Measurements from ENCODE around the gene RSPRY1.
"Not testable (repeated sequence)": the region's sequence is repeated elsewhere in the genome, so short reads cannot be mapped to it uniquely, and the experiment has no call there.

Gene RSPRY1

DNA sequence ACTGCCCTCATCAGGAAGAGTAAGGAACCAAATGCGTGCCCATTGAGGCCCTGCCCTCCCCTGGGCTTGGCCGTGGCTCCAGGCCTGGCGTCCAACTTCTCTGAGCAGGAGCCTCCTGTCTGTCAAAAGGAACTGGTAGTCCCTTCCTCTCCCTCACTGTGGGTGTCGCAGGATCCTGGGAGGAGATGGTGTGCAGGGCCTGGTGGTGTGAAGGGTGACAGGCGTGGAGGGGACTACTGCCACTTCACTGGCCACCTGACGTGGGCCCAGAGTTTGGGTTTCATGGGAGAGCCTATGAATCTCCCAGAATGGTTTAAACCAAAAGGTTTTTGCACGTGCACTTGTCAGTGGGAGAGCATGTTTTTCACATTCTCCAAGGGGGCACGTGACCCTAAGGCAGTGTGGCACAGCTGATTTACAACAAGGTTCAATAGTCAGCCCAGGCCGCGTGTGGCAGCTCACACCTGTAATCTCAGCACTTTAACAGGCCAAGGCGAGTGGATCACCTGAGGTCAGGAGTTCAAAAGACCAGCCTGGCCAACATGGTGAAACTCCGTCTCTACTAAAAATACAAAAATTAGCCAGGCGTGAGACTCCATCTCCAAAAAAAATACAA, 71.4 kb downstream of the RSPRY1 start:
- no peak for DNase-seq

DNA sequence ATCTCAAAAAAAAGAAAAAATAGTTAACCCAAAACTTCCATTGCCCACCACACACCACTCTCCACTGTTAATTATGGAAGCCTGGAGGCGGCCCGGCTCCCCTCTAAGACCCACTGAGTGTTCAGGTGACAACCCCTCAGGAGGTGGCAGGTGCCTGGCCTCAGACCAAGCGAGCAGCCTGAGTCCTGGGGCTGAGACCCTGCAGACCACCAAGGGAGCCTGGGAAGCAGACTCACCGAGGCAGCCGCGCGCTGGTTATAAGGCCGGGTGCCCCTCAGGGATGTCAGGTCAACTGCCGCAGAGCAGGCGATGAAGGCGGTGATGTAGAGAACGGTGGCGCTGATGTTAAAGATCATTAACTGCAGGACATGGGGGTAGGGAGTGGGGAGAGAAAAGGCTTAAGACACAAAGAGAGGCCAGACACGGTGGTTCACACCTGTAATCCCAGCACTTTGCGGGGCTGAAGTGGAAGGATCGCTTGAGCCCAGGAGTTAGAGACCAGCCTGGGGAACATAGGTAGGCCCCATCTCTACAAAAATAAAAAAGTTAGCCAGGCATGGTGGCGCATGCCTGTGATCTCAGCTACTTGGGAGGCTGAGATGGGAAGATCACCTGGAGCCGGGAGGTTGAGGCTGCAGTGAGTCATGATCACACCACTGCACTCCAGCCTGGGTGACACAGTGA, 72.2 kb downstream of the RSPRY1 start:
- DNase-seq: no peak

DNA sequence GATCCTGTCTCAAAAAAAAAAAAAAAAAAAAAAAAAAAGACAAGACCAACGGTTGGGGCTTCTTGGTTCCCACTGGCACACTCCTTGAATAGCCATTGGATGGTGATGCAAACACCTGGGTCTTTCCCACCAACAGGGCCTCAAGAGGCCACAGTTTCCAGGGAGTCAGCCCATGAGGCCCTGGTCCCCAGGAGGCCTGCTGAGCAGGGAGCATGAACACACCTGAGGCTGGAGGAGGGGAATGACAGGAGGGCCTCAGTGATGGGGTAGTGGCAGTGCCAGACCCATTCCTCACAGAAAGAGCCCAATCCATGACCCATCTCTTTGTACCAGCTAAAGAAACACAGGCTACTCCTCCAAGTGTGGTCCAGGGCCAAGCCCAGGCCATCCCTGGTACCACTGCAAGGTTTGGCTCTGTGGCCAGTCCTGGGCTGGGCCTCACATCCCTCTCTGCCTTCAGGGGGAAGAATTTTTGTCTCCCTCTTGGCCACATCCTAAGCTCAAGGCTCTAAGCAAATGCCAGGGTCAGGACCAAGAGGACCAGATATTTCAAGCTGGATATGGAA, 72.9 kb downstream of the RSPRY1 start:
- no peak for DNase-seq

DNA sequence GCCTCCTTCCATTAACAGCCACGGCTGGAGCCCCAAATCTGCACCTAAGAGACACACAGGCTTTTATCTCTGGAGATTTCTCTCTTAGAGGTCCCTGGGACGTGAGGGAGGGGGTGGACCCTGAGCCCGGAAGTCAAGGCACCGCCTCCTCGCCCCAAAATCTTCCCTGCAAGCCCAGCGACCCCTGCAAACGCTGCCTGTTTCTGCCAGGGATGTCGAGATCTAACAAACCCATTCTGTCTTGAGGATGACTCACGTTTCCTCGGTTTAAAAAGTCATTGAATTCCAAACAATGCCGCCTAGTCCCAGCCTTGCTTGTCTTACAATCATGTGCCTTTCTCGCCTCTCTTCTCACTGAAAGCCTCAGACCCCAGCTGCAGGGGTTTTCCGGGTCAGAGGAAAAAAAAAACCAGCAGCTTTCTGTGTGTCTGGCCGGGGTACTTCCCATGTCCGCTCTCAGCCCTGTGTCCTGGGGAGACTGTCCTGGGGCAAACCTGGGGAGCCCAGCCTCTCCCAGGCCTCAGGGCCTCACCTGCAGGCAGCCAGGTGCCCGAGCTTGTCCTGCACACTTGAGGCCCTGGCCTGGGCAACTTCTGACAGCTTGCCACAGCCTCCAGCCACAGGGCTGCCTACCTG, 74.3 kb downstream of the RSPRY1 start:
- DNase-seq: no peak

DNA sequence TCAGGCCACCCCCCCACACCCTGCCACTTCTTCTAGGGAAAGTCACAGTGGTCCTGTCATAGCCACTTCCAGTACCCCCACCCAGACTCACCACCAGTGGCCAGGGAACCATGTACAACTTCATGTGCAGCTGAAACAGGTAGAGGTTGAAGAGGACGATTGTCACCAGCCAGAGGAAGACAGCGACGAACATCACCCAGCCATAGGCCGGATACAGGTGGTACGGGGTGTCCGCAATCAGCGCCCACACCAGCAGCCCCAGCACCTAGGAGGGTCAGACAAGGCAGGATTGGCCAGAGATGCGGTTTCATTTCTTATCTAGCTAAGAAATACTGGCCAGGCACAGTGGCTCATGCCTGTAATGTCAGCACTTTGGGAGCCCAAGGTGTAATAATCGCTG, 75.7 kb downstream of the RSPRY1 start:
- no peak for DNase-seq

GRCh38 chr16:57262841-57263540, 76.9 kb downstream of the RSPRY1 start:
- no peak for DNase-seq

DNA sequence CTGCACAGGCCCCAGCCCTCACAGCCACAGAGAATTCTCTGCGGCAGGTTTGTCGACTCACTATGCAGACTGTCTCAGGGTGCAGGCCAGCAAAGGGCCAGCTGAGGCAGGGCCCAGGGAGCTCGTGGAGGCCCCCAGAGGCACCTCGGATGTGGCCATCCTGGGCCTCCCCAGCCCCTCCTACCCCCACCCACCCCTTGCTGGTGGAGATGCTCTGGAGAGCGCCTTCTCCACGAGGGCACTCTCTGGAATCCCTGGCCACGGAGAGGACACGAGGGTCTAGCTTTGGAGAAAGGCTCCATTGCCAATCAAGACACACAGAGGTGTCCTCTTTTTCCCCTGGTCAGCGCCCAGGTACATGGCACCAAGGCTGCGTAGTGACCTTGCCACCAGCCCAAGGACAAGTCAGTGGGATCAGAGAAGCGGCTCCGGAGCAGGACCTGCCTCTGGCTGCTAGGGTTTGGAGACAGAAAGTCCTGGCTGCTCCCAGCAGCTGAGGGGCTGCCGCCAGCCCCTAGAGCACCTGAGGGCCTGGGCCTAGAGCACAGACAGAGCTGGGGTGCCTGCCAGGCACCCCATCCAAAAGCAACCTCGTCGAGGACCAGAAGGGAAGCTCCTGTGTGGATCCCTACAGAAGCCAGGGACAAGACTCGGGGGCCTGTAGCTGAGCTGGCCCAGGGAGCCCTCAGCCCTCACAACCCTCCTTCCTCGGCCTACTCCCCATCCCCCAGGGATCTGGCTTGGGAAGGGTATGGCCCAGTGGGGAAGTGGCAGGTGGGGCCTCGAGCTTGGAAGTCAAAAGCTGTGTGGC, 77.6 kb downstream of the RSPRY1 start:
- DNase-seq: no peak

DNA sequence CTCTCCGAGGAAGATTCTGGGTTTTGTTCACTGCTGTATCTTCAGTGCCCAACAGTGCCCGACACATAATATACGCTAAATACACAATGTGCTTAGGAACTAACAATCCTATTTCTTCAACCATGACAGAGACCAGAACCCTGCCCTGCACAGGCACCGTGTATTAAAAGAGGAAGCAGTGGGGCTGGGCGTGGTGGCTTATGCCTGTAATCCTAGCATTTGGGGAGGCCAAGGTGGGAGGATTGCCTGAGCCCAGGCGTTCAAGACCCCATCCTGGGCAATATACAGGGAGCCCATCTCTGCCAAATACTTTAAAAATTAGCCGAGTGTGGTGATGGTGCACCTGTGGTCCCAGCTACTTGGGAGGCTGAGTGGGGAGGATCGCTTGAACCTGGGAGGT, 78.3 kb downstream of the RSPRY1 start:
- no peak for DNase-seq

DNA sequence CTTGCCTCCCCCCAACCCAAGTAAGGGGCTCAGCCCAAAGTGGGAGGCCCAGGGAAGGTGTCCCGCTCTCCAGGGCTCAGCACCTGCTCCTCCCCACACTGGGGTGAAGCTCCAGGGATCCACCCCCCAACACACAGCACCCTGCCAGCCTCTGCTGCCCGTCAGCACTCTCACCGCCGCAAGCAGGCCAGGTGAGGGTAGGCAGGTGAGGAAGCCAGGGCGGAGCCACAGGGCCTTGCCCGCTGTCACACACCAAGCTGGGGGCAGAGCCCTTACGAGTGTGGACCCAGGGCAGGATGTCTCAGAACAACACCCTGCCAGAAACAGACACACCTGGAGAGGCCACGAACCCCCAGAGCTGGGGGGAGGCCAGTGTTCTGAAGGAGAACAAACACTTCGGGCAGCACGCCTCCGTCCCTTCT, 78.8 kb downstream of the RSPRY1 start:
- DNase-seq: no peak

DNA sequence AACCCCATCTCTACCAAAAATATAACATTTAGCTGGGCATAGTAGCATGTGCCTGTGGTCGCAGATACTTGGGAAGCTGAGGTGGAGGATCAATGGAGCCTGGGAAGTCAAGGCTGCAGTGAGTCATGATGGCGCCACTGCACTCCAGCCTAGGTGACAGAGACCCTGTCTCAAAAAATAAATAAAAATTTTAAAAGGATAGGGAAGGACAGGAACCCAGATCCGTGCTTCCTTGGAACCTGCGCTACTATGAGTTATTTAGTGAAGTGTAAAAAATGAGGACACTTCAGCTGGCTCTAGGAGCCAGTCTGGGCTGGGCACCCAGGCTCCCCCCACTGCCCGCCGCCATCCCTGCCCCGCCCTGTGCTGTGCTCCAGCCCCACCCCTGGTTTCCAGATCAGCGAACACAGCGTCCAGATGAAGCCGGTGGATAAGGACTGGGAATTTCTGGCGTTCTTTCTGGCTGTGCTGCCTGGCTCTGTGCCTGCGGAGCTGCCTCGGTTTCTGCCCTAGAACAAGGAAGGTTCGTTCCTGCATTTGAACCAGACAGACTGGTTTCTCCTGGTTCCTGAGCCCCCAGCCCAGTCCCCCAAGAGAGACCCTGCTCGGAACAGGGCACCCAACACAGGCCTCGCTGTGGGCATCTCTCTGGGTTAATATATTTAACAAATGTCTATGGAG, 79.9 kb downstream of the RSPRY1 start:
- peak; percentile 47 for DNase-seq

DNA sequence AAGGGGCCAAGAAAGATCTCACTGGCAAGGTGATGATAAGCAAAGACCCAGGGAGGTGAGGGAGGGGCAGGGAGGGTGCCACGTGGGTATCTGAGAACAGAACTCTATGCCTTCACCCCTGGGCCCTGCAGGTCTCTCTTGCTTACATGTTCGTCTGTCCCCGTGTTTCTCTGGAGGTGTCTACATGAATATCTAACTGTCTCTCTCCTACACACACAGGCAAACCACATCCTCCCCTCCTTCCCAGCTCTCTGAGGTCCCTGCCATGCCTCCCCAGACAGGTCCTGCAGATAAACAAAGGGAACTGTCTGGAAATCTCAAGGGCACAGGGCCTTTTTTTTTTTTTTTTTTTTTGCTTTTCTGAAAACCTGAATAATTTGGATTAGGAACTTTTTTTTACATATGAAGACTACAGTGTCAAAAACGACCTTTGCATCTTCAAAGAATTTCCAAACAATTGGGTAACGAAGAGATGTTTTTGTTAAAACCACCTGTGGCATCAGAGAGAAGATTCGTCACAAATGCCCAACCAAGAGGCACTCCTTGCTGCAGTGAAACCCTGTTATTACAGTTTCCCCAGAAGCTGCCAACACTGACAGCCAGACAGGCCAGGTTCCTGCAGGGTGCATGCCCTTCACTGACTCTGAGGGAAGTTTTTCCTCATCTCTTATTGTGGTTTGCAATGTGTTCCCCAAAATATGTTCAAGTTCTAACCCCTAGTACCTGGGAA, 80.6 kb downstream of the RSPRY1 start:
- DNase-seq: no peak

- not testable (repeated sequence) for DNase-seq
Observed at GRCh38 chr16:57267343-57267742, 81.2 kb downstream of the RSPRY1 start.

GRCh38 chr16:57268804-57269800, 83.0 kb downstream of the RSPRY1 start:
- DNase-seq: no peak

- DNase-seq: no peak
Observed at GRCh38 chr16:57270221-57271062, 84.3 kb downstream of the RSPRY1 start.

- DNase-seq: no peak
Observed at GRCh38 chr16:57271063-57271345, 84.9 kb downstream of the RSPRY1 start.

DNA sequence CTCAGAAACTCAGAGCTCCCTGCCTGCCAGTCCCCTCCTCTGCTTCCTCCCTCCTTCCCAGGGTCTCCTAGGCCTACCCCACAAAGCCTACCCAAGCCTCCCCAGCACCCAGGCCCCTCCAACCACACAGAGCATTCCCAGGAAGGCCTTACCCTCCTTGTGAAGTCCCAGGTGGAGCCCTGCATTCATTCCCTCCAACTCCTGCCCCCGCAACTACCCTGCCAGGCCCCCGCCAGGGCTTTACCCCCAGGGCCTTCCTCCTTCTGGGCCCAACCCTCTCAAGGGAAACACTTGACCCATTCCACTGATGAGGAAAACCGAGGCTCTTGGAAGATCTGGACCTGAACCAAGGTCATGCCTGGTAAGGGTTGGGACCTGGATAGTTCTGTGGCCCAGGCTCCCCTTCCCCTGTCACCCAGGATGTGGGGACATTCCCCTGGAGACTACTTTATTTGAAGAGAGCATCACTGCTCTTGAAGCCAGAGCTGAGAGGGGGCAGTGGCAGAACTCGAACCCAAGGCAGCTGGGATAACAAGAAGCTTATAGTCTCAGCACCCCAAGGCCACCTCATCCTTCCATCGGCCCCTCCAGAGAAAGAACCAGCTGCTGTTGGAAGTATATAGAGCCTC, 85.9 kb downstream of the RSPRY1 start:
- no peak for DNase-seq

DNA sequence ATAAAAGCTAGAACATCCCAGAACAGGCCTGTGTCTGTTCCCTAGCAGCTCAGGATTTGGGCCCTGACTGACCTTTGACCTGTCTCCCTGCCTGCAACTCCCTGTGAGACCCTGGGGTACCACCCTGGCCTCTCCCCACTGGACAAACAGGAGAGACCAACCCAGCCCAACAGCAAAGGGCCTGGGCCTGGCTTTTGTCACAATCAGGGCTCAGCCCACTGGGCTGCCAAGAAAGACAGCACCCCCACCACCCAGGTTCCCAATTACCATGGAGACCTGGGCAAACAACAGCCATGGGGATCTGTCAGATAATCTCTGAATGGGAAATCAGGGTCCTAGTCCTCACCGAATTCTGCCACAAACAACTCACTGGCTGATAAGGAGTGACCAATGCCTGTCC, 87.2 kb downstream of the RSPRY1 start:
- no peak for DNase-seq

DNA sequence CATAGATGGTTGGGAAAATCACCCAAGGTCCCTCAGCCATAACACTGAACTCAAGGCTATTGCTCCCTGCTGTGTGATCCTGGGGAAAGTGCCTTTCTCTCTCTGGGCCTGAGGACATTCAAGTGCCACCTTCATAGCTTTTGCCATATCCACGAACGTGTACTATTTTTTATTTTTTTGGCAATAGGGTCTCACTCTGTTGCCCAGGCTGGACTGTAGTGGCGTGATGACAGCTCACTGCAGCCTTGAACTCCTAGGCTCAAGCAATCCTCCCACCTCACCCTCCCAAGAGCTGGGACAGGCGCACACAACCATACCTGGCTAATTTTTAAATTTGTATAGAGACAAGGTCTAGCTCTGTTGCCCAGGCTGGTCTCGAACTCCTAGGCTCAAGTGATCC, 87.7 kb downstream of the RSPRY1 start:
- no peak for DNase-seq

DNA sequence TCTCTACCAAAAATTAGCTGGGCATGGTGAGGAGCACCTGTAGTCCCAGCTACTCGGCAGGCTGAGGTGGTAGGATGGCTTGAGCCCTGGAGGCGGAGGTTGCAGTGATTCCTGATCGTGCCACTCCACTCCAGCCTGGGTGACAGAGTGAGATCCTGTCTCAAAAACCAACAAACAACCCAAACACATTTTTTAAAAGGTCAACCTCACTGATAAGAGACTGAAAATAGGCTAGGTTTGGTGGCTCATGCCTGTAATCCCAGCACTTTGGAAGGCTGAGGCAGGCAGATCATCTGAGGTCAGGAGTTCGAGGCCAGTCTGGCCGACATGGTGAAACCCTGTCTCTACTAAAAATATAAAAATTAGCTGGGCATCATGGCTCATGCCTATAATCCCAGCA, 89.8 kb downstream of the RSPRY1 start:
- not testable (repeated sequence) for DNase-seq
